Measurements from ENCODE around the gene ZNF280D.

GRCh38 chr15:56683908-56684307 lies 49.4 kb downstream of the ZNF280D start:
- TF ChIP-seq CTCF (IDR thresholded peaks at IDR 0.05; ENCODE audit: low read depth, low read length), result no peak
- no peak for TF ChIP-seq MYC (IDR thresholded peaks at IDR 0.05; ENCODE audit: low read depth, low read length)

All from NB4 (cell line).